ENCODE measurements around the gene NSRP1. TPM values are rescaled to one million over a fixed set of nuclear protein-coding genes. Genes with fewer than 3 reads are reported as not detected.

Gene NSRP1
- total RNA-seq, 1 experiment from 2014 or later, result 22.8 TPM

GRCh38 chr17:30235386-30236296 is 119.0 kb downstream of the NSRP1 start, which contains the start of gene SLC6A4 (continued):
- TF ChIP-seq ELF4 (CRISPR knock-in tag; IDR thresholded peaks at IDR 0.05; ENCODE audit: low read depth) (peak; percentile 97), NFE2L1 (CRISPR knock-in tag; IDR thresholded peaks at IDR 0.05) (peak; percentile 96), NFYB (CRISPR knock-in tag; conservative IDR thresholded peaks at IDR 0.05; ENCODE audit: low read depth) (peak; percentile 59), ZNF317 (CRISPR knock-in tag; IDR thresholded peaks at IDR 0.05; ENCODE audit: borderline replicate concordance, low read depth) (peak; percentile 67), ESRRA (CRISPR knock-in tag; IDR thresholded peaks at IDR 0.05; ENCODE audit: borderline replicate concordance) (peak; percentile 95), ATF2 (CRISPR knock-in tag; IDR thresholded peaks at IDR 0.05; ENCODE audit: borderline replicate concordance, low read depth) (0 out of 2 replicates have a peak, but pooled peaks have one; percentile 34), CTCF (IDR thresholded peaks at IDR 0.05) (no peak), RELA (CRISPR knock-in tag; IDR thresholded peaks at IDR 0.05; ENCODE audit: borderline replicate concordance) (peak; percentile 97), JUN (CRISPR knock-in tag; IDR thresholded peaks at IDR 0.05) (peak; percentile 97), E2F4 (CRISPR knock-in tag; IDR thresholded peaks at IDR 0.05; ENCODE audit: borderline replicate concordance, low read depth) (peak; percentile 86), ZNF263 (CRISPR knock-in tag; IDR thresholded peaks at IDR 0.05; ENCODE audit: low read depth) (peak; percentile 71; the same call in 1 of the 2 replicates), ZNF232 (CRISPR knock-in tag; IDR thresholded peaks at IDR 0.05) (peak; percentile 83), ATF1 (CRISPR knock-in tag; IDR thresholded peaks at IDR 0.05) (peak; percentile 85; the same call in 1 of the 2 replicates), SMAD4 (CRISPR knock-in tag; IDR thresholded peaks at IDR 0.05) (peak; percentile 79), JAZF1 (CRISPR knock-in tag; IDR thresholded peaks at IDR 0.05) (no peak), FOXP1 (CRISPR knock-in tag; IDR thresholded peaks at IDR 0.05; ENCODE audit: borderline replicate concordance) (peak; percentile 99), FOXJ3 (CRISPR knock-in tag; IDR thresholded peaks at IDR 0.05; ENCODE audit: borderline replicate concordance) (no peak), TP53 (CRISPR knock-in tag; IDR thresholded peaks at IDR 0.05) (peak; percentile 96), ARID4B (CRISPR knock-in tag; IDR thresholded peaks at IDR 0.05; ENCODE audit: borderline replicate concordance) (peak; percentile 93; the same call in 1 of the 2 replicates), CBFB (CRISPR knock-in tag; IDR thresholded peaks at IDR 0.05; ENCODE audit: low read depth) (0 out of 2 replicates have a peak, but pooled peaks have one; percentile 45), EMX1 (CRISPR knock-in tag; IDR thresholded peaks at IDR 0.05) (no peak)
- TF ChIP-seq, protein P1, sequence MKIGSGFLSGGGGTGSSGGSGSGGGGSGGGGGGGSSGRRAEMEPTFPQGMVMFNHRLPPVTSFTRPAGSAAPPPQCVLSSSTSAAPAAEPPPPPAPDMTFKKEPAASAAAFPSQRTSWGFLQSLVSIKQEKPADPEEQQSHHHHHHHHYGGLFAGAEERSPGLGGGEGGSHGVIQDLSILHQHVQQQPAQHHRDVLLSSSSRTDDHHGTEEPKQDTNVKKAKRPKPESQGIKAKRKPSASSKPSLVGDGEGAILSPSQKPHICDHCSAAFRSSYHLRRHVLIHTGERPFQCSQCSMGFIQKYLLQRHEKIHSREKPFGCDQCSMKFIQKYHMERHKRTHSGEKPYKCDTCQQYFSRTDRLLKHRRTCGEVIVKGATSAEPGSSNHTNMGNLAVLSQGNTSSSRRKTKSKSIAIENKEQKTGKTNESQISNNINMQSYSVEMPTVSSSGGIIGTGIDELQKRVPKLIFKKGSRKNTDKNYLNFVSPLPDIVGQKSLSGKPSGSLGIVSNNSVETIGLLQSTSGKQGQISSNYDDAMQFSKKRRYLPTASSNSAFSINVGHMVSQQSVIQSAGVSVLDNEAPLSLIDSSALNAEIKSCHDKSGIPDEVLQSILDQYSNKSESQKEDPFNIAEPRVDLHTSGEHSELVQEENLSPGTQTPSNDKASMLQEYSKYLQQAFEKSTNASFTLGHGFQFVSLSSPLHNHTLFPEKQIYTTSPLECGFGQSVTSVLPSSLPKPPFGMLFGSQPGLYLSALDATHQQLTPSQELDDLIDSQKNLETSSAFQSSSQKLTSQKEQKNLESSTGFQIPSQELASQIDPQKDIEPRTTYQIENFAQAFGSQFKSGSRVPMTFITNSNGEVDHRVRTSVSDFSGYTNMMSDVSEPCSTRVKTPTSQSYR (CRISPR knock-in tag; IDR thresholded peaks at IDR 0.05), result peak; percentile 82; the same call in 1 of the 2 replicates
- TF ChIP-seq, protein P2, sequence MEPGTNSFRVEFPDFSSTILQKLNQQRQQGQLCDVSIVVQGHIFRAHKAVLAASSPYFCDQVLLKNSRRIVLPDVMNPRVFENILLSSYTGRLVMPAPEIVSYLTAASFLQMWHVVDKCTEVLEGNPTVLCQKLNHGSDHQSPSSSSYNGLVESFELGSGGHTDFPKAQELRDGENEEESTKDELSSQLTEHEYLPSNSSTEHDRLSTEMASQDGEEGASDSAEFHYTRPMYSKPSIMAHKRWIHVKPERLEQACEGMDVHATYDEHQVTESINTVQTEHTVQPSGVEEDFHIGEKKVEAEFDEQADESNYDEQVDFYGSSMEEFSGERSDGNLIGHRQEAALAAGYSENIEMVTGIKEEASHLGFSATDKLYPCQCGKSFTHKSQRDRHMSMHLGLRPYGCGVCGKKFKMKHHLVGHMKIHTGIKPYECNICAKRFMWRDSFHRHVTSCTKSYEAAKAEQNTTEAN (CRISPR knock-in tag; IDR thresholded peaks at IDR 0.05), result peak; percentile 90
